Erythroblast (primary cell): ENCODE measurements around the gene TRAPPC12.

ENCODE experiments used
- GATA1 ChIP-seq: IDR thresholded peaks from 2 replicates; pipeline ENCODE4 v1.6.1; 2011; ENCODE audit warnings: low read depth, mild to moderate bottlenecking, control low read depth, low read length, moderate library complexity
- POLR2A ChIP-seq: IDR thresholded peaks from 2 replicates; pipeline ENCODE4 v1.6.1; 2011; ENCODE audit warnings: mild to moderate bottlenecking, low read length

DNA sequence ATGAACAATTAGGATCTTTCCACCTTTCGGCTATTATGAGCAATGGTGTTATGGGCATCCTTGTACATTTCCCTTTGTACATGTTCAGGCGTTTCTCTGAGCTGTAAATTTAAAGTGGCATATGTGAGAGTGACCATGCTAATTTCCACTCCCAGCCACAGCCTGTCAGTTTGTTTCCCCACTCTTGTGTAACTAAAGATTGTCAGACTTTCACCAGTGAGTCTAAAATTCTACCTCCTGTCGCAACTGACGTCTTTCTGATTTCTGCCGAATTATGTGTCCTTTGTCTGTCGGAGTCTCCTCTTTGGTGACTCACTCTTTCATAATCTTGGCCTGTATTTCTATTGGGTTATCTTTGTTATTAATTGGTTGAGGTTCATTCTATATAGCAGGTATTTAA is 50.7 kb downstream of the TRAPPC12 start:
- TF ChIP-seq POLR2A (no peak), GATA1 (no peak)
